Glutamatergic neuron (in vitro differentiated cells): ENCODE measurements around the gene IRF2BP1. TPM values are rescaled to one million over a fixed set of nuclear protein-coding genes. Genes with fewer than 3 reads are reported as not detected.

Source experiments
- DNase-seq: peaks from one replicate; pipeline ENCODE4 v3.0.0; 2022
- H3K27ac Mint-ChIP-seq: one replicate; pipeline ENCODE4 v1.8.0; 2020; ENCODE audit warnings: mild to moderate bottlenecking, mixed read lengths, inconsistent platforms; ENCODE audit not compliant: unreplicated experiment
- H3K27me3 Mint-ChIP-seq: one replicate; pipeline ENCODE4 v1.8.0; 2020; ENCODE audit warnings: mild to moderate bottlenecking, moderate library complexity, mixed read lengths, inconsistent platforms; ENCODE audit not compliant: unreplicated experiment
- H3K36me3 Mint-ChIP-seq: one replicate; pipeline ENCODE4 v1.8.0; 2020; ENCODE audit warnings: mild to moderate bottlenecking, mixed read lengths, inconsistent platforms; ENCODE audit not compliant: unreplicated experiment
- H3K4me1 Mint-ChIP-seq: one replicate; pipeline ENCODE4 v1.8.0; 2020; ENCODE audit warnings: mild to moderate bottlenecking, low read depth, mixed read lengths, inconsistent platforms; ENCODE audit not compliant: unreplicated experiment
- H3K4me3 Mint-ChIP-seq: one replicate; pipeline ENCODE4 v1.8.0; 2020; ENCODE audit warnings: mild to moderate bottlenecking, mixed read lengths, inconsistent platforms; ENCODE audit not compliant: unreplicated experiment
- H3K9me3 Mint-ChIP-seq: one replicate; pipeline ENCODE4 v1.8.0; 2020; ENCODE audit warnings: mild to moderate bottlenecking, moderate library complexity, mixed read lengths, inconsistent platforms; ENCODE audit not compliant: unreplicated experiment
- CTCF ChIP-seq: fragments of 200-600 bp; sonication (generic); IDR thresholded peaks from one replicate; pipeline ENCODE4 v1.5.0; 2021; ENCODE audit not compliant: partially characterized antibody, unreplicated experiment
- total RNA-seq: library from RNA; stranded (reverse); fragmentation: NEBNext Ultra II Directional; extraction: Animal tissue kit (Norgen Biotek cat#: 25700); gene quantifications from one replicate; pipeline ENCODE4 v1.2.1, GENCODE V29; 2021; ENCODE audit not compliant: unreplicated experiment

Gene IRF2BP1
- total RNA-seq, 1 donor from 2014 or later: 19.2 TPM

- Mint-ChIP-seq H3K9me3 (peaks cover 8% of the 10 kb centered on the region), H3K4me1 (peaks cover 6% of the 10 kb centered on the region), H3K4me3 (no peak overlapping the region), H3K27me3 (peaks cover 4% of the 10 kb centered on the region), H3K27ac (no peak overlapping the region), H3K36me3 (no peaks in the 10 kb centered on the region)
- no peak for DNase-seq
- no peak for TF ChIP-seq CTCF
Observed at GRCh38 chr19:45931055-45931454, 45.1 kb upstream of the IRF2BP1 start.

GRCh38 chr19:45929247-45929646 lies 43.3 kb upstream of the IRF2BP1 start:
- no peak for TF ChIP-seq CTCF
- Mint-ChIP-seq H3K9me3 (peaks cover 6% of the 10 kb centered on the region), H3K27me3 (peaks cover 4% of the 10 kb centered on the region), H3K4me3 (no peak overlapping the region), H3K36me3 (no peaks in the 10 kb centered on the region), H3K27ac (no peak overlapping the region), H3K4me1 (peaks cover 4% of the 10 kb centered on the region)
- DNase-seq: no peak

GRCh38 chr19:45927565-45928261 lies 41.8 kb upstream of the IRF2BP1 start:
- peaks cover 6% of the 10 kb centered on the region for H3K9me3 Mint-ChIP-seq
- H3K27ac Mint-ChIP-seq: no peak overlapping the region
- TF ChIP-seq CTCF: no peak
- H3K27me3 Mint-ChIP-seq: peaks cover 4% of the 10 kb centered on the region
- H3K4me1 Mint-ChIP-seq: peaks cover 4% of the 10 kb centered on the region
- no peaks in the 10 kb centered on the region for H3K36me3 Mint-ChIP-seq
- H3K4me3 Mint-ChIP-seq: peak overlapping the region; percentile 44
- peak; percentile 95 for DNase-seq

GRCh38 chr19:45924891-45925447 lies 39.0 kb upstream of the IRF2BP1 start:
- Mint-ChIP-seq H3K4me3 (no peak overlapping the region), H3K36me3 (no peaks in the 10 kb centered on the region)
- DNase-seq: no peak

More at GRCh38 chr19:45924891-45925447, 39.0 kb upstream of the IRF2BP1 start:
- peaks cover 4% of the 10 kb centered on the region for H3K9me3 Mint-ChIP-seq
- peaks cover 5% of the 10 kb centered on the region for H3K4me1 Mint-ChIP-seq
- peaks cover 6% of the 10 kb centered on the region for H3K27me3 Mint-ChIP-seq
- H3K27ac Mint-ChIP-seq: peak overlapping the region; percentile 9
- TF ChIP-seq CTCF: no peak
